Stomach (tissue), 9 donors: ENCODE results near the gene SMAD5. TPM values are rescaled to one million over a fixed set of nuclear protein-coding genes. Genes with fewer than 3 reads are reported as not detected.

Experiments used
- DNase-seq, 2 donors: peaks; one replicate each; pipeline versions ENCODE4 v3.0.0 to v3.0.0-alpha.2; 2013 to 2019
- H3K27ac ChIP-seq, 5 donors: fragments of 200-600 bp in 4 of 5; sonication (generic) in 4 of 5; one replicate each; pipeline ENCODE4 v1.5.1; 2013 to 2019; ENCODE audit warnings: mild to moderate bottlenecking in 1 of 5, moderate library complexity in 1 of 5
- H3K27me3 ChIP-seq, 3 donors: fragments of 200-600 bp; sonication (generic); one replicate each; pipeline ENCODE4 v1.5.1; 2017 to 2019; ENCODE audit warnings: mixed run types in 1 of 3
- H3K36me3 ChIP-seq, 4 donors: fragments of 200-600 bp; sonication (generic); 1 replicate in 3 of 4; 2 replicates in 1 of 4; pipeline ENCODE4 v1.5.1; 2016 to 2019
- H3K4me1 ChIP-seq, 4 donors: fragments of 200-600 bp; sonication (generic); one replicate each; pipeline ENCODE4 v1.5.1; 2016 to 2019
- H3K4me3 ChIP-seq, 4 donors: fragments of 200-600 bp; sonication (generic) in 3 of 4; one replicate each; pipeline ENCODE4 v1.5.1; 2016 to 2019; ENCODE audit warnings: mild to moderate bottlenecking in 1 of 4
- H3K9me3 ChIP-seq, 4 donors: fragments of 200-600 bp; sonication (generic); one replicate each; pipeline ENCODE4 v1.5.1; 2016 to 2019
- CTCF ChIP-seq, 7 experiments: fragments of 450-650 bp in 4 of 7; fragments of 200-600 bp in 3 of 7; sonication (generic) in 3 of 7; IDR thresholded peaks; one replicate each; pipeline ENCODE4 v1.5.1; 2016 to 2019; ENCODE audit warnings: antibody characterized with exemption in 7 of 7, control low read depth in 2 of 7, mild to moderate bottlenecking in 1 of 7
- EP300 ChIP-seq: sonication (generic); formaldehyde crosslinking; IDR thresholded peaks from one replicate; pipeline ENCODE4 v1.6.1; 2017; ENCODE audit warnings: antibody characterized with exemption
- POLR2A ChIP-seq, 4 donors: fragments of 450-650 bp; IDR thresholded peaks; one replicate each; pipeline ENCODE4 v1.6.1; 2016; ENCODE audit warnings: antibody characterized with exemption in 4 of 4, control low read depth in 2 of 4, mild to moderate bottlenecking in 1 of 4, moderate library complexity in 1 of 4
- POLR2AphosphoS5 ChIP-seq, 3 donors: sonication (generic); formaldehyde crosslinking; IDR thresholded peaks; one replicate each; pipeline ENCODE4 v1.6.1; 2016; ENCODE audit warnings: antibody characterized with exemption in 3 of 3
- WGBS, 5 donors: extraction: QIAGEN DNeasy Blood & Tissue Kit in 3 of 5; methylation state at CpG; one replicate each; pipeline versions ENCODE4 v1.1.5 to v1.1.7; 2013 to 2018; 5-methylcytosine and 5-hydroxymethylcytosine counted together
- intact Hi-C: fragments of 100-400 bp; cut with DNase I; formaldehyde crosslinking; loops from one replicate; pipeline ENCODE4 v1.15.1; 2023; ENCODE audit warnings: low total_unique reads
- polyA plus RNA-seq, 3 donors: library from polyadenylated mRNA; stranded (reverse); fragments of 200-250 nt; gene quantifications; one replicate each; pipeline ENCODE4 v1.2.3, GENCODE V29; 2013
- total RNA-seq, 5 donors: library from RNA; depleted of rRNA; stranded (reverse); fragments of >200 nt; gene quantifications; one replicate each; pipeline versions ENCODE4 v1.1.0 to v1.2.3, GENCODE V29; 2014 to 2016
- donor health status: healthy with polysubstance abuse.
- donor health status: Bipolar disorder and iron deficiency.
- donor health status: healthy.

Gene SMAD5
- total and polyA plus RNA-seq, 8 donors, result 6.8 to 220 (median 24.0) TPM

- TF ChIP-seq POLR2AphosphoS5 (IDR thresholded peaks at IDR 0.05), result no peak
- no peak for TF ChIP-seq POLR2A (IDR thresholded peaks at IDR 0.05)
- no peak for TF ChIP-seq CTCF (IDR thresholded peaks at IDR 0.05)
- no peak for TF ChIP-seq EP300
- H3K4me1 ChIP-seq, result peaks cover 0 to 21% (median 13%) of the 10 kb centered on the region in 4 donors
- H3K27me3 ChIP-seq, result no peaks in the 10 kb centered on the region
- WGBS, 5 donors, result 46 to 60% (median 55%) methylated on average over 8 of the region's 8 CpGs
- peak overlapping the region in 2 of 5 donors; percentile 3 to 53 for H3K27ac ChIP-seq
- no peak for DNase-seq
- H3K36me3 ChIP-seq, result no peaks in the 10 kb centered on the region
- H3K4me3 ChIP-seq, result no peak overlapping the region
- intact Hi-C loops, result no loop called here
- H3K9me3 ChIP-seq, result no peaks in the 10 kb centered on the region
These were observed 37.6 kb upstream of the SMAD5 start for GRCh38 chr5:136094913-136095641.

DNA sequence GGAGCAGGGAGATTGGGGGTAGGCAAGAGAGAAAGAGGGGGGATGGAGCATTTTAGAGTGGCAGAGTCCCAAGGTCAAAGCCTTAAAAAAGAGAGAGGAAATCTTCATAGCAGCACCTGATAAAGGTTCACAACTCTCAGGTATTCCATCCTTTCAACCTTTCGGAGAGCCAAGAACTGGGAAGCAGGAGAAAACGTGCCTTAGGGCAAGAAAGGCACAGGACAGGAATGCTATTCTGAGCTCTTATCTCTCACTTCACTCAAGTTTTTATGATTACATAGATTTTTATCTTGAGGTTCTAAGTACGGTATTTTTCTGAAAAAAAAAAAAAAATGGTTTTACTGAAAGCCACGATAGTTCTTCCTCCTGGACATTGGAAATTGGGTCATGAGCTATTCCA, 34.5 kb upstream of the SMAD5 start:
- no peak overlapping the region for H3K27ac ChIP-seq
- H3K36me3 ChIP-seq, result no peaks in the 10 kb centered on the region
- 45 to 55% (median 51%) methylated on average over 4 of the region's 4 CpGs for WGBS, 5 donors
- no peak overlapping the region for H3K4me3 ChIP-seq
- no peaks in the 10 kb centered on the region for H3K27me3 ChIP-seq
- DNase-seq, result no peak
- TF ChIP-seq EP300, result no peak
- no peak for TF ChIP-seq POLR2AphosphoS5 (IDR thresholded peaks at IDR 0.05)
- no peak for TF ChIP-seq POLR2A (IDR thresholded peaks at IDR 0.05)
- TF ChIP-seq CTCF (IDR thresholded peaks at IDR 0.05), result no peak
- intact Hi-C loops, result no loop called here
- peaks cover 0 to 21% (median 13%) of the 10 kb centered on the region in 4 donors for H3K4me1 ChIP-seq
- H3K9me3 ChIP-seq, result no peaks in the 10 kb centered on the region

DNA sequence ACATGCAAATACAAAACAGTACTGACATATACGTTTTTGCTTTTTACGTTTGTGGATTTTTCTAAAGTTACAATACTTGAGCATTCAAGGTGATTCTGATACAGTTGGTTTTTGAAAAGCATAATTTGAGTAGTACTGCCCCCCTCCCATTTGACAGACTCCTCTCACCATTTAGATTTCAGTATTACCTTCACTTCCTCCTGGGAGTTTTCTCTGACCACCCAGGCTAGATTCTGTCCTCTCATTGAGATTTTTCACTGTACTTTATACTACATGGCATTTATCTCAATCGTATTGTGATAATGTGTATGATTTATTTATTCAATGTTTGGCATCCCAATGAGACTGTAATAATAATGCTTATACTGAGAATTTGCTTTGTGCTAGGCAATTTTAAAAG, 32.8 kb upstream of the SMAD5 start:
- Histone ChIP-seq H3K9me3 (no peaks in the 10 kb centered on the region), H3K4me1 (peaks cover 5 to 16% (median 9%) of the 10 kb centered on the region in 4 donors), H3K36me3 (no peaks in the 10 kb centered on the region), H3K27ac (no peak overlapping the region), H3K4me3 (no peak overlapping the region), H3K27me3 (no peaks in the 10 kb centered on the region)
- DNase-seq, result no peak
- WGBS, 5 donors, result 64 to 75% (median 66%) methylated on average over 3 of the region's 3 CpGs
- intact Hi-C loops, result no loop called here
- TF ChIP-seq EP300 (no peak), POLR2AphosphoS5 (IDR thresholded peaks at IDR 0.05) (no peak), POLR2A (IDR thresholded peaks at IDR 0.05) (no peak), CTCF (IDR thresholded peaks at IDR 0.05) (no peak)

GRCh38 chr5:136101884-136102283, 30.8 kb upstream of the SMAD5 start:
- Histone ChIP-seq H3K27ac (no peak overlapping the region), H3K4me3 (no peak overlapping the region), H3K27me3 (no peaks in the 10 kb centered on the region), H3K9me3 (no peaks in the 10 kb centered on the region), H3K4me1 (peaks cover 5 to 12% (median 7%) of the 10 kb centered on the region in 4 donors), H3K36me3 (no peaks in the 10 kb centered on the region)
- TF ChIP-seq POLR2AphosphoS5 (IDR thresholded peaks at IDR 0.05), result no peak
- TF ChIP-seq CTCF (IDR thresholded peaks at IDR 0.05), result no peak
- no peak for TF ChIP-seq POLR2A (IDR thresholded peaks at IDR 0.05)
- no peak for TF ChIP-seq EP300
- WGBS, 5 donors, result 85 to 100% (median 97%) methylated on average over 1 of the region's 1 CpG
- no peak for DNase-seq
- intact Hi-C loops, result no loop called here
